NCI-H526 treated with DMSO at 0.1 percent for 48 hours (cell line): ENCODE data around the gene DDIT4.
"Not testable (repeated sequence)": the region's sequence is repeated elsewhere in the genome, so short reads cannot be mapped to it uniquely, and the experiment has no call there.

ENCODE experiments used
- DNase-seq: peaks from one replicate; lab custom pipeline; 2025; lab: John Stamatoyannopoulos, UW

DDIT4 gene

DNA sequence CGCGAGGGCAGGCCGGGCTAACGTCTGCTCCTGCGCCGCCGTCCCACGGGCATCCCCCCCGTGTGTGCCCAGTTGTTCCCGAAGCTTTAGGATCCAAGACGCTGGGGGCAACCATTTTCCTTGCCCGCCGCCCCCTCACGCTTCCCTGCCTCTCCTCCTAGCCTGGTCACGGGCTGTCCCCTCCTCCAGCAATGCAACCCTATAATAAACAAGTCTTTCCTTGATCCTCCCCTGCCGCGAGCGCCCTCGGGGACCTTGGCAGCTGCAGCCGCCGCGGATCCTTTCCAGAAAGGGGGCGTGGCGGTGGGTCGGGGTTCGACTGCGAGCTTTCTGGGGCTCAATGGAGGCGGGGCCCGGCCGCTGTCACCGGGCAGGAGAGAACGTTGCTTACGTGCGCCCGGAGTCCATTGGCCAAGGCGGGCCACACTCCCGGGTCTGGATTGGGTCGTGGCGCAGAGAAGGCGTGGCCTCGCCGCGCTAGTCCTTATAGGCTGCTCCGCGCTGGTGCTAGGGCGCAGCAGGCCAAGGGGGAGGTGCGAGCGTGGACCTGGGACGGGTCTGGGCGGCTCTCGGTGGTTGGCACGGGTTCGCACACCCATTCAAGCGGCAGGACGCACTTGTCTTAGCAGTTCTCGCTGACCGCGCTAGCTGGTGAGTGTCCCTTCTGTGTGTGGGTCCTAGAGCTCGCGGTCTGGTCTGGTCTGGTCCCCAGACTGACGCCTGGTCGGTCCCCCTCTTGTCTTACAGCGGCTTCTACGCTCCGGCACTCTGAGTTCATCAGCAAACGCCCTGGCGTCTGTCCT is at the start of gene DDIT4:
TSS of gene DDIT4 (plus strand) at position 515 of the 803 bp plus-strand sequence. CDS start 293 bp downstream, outside the sequence.
- DNase-seq = peak; percentile 89

DNA sequence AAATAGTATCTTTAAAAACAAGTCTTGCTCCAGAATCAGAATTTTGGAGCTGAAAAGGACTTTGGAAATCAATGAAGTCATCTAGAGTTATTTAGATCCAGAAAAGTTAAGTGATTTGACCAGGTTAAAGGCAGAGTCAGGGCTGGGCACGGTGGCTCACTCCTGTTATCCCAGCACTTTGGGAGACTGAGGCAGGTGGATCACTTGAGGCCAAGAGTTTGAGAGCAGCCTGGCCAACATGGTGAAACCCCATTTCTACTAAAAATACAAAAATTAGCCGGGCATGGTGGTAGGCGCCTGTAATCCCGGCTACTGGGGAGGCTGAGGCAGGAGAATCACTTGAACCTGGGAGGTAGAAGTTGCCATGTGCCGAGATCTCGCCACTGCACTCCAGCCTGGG is 49.5 kb upstream of the DDIT4 start:
- not testable (repeated sequence) for DNase-seq

DNA sequence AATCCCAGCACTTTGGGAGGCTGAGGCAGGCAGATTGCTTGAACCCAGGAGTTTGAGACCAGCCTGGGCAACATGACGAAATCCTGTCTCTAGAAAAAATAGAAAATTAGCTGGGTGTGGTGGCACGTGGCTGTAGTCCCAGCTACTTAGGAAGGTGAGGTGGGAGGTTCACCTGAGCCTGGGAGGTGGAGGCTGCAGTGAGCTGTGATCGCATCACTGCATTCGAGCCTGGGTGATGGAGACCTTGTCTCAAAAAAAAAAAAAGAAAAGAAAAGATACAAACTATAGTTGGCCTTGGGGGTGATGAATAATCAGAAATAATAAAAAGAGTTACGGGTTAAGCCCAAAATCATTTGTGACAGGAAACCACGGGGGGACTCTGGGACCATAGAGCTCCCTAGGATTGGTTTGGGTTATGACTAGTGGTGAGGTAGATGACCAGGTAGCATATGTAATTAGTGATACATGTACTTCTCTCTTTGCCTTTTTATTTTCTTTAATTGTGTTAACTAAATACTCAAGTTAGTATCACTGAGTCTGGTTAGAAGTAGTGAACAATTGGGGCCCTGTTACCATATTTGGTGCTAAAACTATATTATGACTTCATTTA is 47.2 kb upstream of the DDIT4 start:
- no peak for DNase-seq

- no peak for DNase-seq
Measured at GRCh38 chr10:72227826-72228225, 45.9 kb upstream of the DDIT4 start.

- no peak for DNase-seq
Measured at GRCh38 chr10:72228318-72228751, 45.4 kb upstream of the DDIT4 start.

DNA sequence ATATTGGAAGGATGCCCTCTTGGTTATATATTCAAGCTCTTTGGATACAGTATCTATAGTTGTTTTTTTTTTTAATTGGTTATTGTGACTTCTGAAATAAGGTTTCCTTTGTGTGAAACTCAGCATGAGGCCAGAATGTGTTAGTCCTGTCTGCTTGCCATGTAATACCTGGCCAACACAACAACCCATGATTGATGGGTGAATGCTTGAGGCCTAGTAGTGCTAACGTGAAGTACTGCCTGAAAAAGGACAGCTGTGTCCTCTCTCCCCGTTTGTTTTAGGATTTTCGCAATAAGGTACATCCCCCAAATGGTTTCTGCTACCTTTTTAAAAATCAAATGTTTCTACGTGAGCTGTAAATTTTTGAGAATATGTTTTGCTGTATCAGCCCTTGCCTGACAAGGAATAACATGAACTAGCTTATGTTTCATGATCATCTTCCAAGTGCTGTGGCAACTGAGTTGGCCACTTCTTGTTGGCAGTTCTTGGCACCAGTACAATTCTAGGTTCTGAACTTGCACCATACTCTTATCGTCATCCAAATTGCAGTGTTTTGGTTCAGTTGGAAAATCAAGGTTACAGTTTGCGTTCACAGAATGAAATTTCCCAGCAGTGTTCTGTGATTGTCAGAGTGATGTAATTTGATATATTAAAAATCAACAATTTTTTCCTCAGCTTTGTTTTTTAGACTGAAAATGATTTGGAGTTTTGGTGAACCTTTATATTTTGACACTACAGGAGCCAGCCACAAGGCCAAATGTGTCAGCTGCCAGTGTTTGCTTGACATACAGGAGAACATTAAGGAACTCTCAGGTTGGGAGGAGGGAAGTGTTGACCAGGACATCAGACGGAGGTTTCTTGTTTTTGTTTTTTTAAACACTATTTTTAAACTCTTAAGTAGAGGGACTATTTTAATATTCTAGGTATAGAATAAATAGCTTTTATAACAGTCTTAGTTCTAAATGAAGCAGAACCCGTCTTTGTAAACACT is 44.2 kb upstream of the DDIT4 start:
- DNase-seq = no peak

GRCh38 chr10:72233621-72234020 is 40.1 kb upstream of the DDIT4 start:
- no peak for DNase-seq

GRCh38 chr10:72234560-72235095 is 39.1 kb upstream of the DDIT4 start:
- no peak for DNase-seq

- DNase-seq = no peak
Measured at GRCh38 chr10:72235544-72236279, 38.0 kb upstream of the DDIT4 start.

GRCh38 chr10:72238392-72239175 is 35.1 kb upstream of the DDIT4 start:
- no peak for DNase-seq

DNA sequence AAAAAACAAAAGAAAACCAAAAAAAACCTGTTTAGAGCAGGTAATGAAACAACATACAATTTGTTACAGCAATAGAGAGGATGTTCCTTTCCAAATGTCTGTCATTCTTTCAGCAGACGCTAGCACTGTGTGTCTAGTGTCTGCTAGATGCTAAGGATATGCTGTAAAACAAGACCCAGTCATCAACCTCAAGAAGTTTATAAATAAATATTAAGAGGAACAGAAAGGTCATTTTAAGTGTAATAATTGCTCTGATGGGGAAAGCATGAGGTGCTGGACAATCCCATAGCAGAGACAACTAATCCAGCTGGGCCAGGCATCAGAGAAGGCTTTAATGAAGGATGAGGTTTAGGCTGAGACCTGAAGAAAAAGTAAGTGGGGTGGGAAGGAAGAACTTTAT is 34.3 kb upstream of the DDIT4 start:
- DNase-seq = no peak

- DNase-seq = no peak
Measured at GRCh38 chr10:72240371-72240770, 33.4 kb upstream of the DDIT4 start.

- DNase-seq = no peak
Measured at GRCh38 chr10:72241691-72242252, 32.0 kb upstream of the DDIT4 start.

DNA sequence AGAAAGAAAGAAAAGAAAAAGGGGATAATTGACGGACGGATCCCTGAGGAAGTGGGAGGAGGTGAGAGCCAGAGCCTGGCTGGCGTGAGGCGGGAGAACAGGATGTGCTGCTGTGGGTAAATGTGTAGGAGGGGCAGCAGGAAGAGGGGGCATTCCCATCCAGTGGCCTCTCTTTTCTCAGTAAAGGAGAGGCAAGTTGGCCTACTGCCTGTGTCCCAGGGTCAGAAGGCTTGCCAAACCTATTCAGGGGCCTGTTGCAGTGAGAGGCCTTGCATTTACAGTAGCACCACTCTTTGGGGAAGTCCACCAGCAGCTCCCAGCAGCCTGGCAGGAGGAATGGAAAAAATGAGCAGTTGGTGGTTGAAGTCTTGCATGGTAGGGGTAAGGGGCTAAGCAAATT is 31.0 kb upstream of the DDIT4 start:
- no peak for DNase-seq

GRCh38 chr10:72243822-72244437 is 29.8 kb upstream of the DDIT4 start:
- no peak for DNase-seq

DNA sequence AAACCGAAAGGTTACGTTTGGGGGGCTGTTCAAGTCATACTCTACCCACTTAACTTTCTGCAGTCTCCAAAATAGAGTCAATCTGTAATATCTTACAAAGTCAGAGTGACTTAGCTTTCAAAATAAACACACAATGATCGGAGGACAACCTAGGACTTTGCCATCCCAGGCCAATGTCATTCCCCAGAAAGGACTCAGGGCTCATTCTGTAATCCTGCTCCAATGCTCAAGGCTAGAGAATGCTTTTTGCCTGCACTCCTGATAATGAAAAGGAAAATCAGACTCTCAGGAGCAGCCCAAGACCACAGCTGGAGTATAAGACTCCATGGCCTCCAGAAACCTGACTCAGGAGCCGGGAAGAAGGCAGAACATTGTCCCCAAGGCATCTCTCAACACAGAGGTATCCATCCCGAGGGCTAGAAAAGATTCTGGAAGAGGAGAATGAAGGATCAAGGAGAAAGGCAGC is 29.1 kb upstream of the DDIT4 start:
- DNase-seq = no peak

DNA sequence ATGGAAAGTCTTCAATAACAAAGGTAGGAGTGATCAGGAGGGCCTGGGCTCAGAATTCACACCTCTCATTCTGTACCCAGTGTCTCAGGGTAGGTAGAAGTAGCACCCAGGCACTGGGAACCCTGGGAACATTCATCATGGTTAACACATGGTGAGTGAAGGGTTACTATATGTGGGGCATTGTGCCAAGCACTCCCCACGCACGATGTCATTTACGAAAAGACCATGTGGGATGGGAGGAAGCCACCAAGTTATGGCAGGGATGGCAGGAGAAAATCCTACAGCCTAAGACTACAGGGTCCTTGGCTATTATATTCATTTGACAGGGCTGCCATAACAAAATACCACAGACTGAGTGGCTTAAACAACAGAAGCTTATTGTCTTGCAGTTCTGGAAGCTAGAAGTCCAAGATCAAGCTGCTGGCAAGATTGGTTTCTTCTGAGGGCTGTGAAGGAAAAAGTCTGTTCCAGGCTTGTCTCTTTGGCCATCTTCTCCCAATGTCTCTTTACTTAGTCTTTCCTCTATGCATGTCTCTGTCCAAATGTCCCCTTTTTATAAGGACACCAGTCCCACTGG is 27.7 kb upstream of the DDIT4 start:
- DNase-seq = no peak

GRCh38 chr10:72248468-72249151 is 25.1 kb upstream of the DDIT4 start:
- no peak for DNase-seq
